Neural progenitor cell (in vitro differentiated cells): Measurements from ENCODE around the gene DCP1A. TPM values are rescaled to one million over a fixed set of nuclear protein-coding genes. Genes with fewer than 3 reads are reported as not detected.

Source experiments
- DNase-seq: peaks from one replicate; pipeline ENCODE4 v3.0.0-alpha.2; 2016; ENCODE audit warnings: low spot score
- H2AFZ ChIP-seq: fragments of 200-600 bp; sonication (generic); replicated peaks from 2 replicates; pipeline ENCODE4 v1.6.1; 2016; ENCODE audit warnings: antibody characterized with exemption
- H3F3A ChIP-seq: fragments of 200-600 bp; sonication (generic); 2 replicates; pipeline ENCODE4 v1.6.1; 2016; ENCODE audit warnings: antibody characterized with exemption, low read depth
- H3K27ac ChIP-seq: fragments of 200-600 bp; sonication (generic); 2 replicates; pipeline ENCODE4 v1.5.1; 2016; ENCODE audit warnings: mild to moderate bottlenecking
- H3K27me3 ChIP-seq: fragments of 200-600 bp; sonication (generic); 2 replicates; pipeline ENCODE4 v1.6.1; 2016; ENCODE audit warnings: mild to moderate bottlenecking, moderate library complexity
- H3K36me3 ChIP-seq: fragments of 200-600 bp; sonication (generic); 2 replicates; pipeline ENCODE4 v1.5.1; 2016
- H3K4me1 ChIP-seq: fragments of 200-600 bp; sonication (generic); 2 replicates; pipeline ENCODE4 v1.6.1; 2016; ENCODE audit warnings: mixed run types
- H3K4me2 ChIP-seq: fragments of 200-600 bp; sonication (generic); 2 replicates; pipeline ENCODE4 v1.6.1; 2016
- H3K4me3 ChIP-seq: fragments of 200-600 bp; sonication (generic); 2 replicates; pipeline ENCODE4 v1.5.1; 2016
- H3K79me2 ChIP-seq: fragments of 200-600 bp; sonication (generic); 2 replicates; pipeline ENCODE4 v1.6.1; 2016; ENCODE audit warnings: low read depth
- H3K9ac ChIP-seq: fragments of 200-600 bp; sonication (generic); 2 replicates; pipeline ENCODE4 v1.6.1; 2016
- H3K9me3 ChIP-seq: fragments of 200-600 bp; sonication (generic); 2 replicates; pipeline ENCODE4 v1.5.1; 2016; ENCODE audit warnings: low read depth
- H4K20me1 ChIP-seq: fragments of 200-600 bp; sonication (generic); 2 replicates; pipeline ENCODE4 v1.6.1; 2016; ENCODE audit warnings: low read depth
- H3K27ac Mint-ChIP-seq: 3 replicates; pipeline ENCODE4 v1.8.0; 2021; ENCODE audit warnings: mixed read lengths
- H3K27me3 Mint-ChIP-seq: 2 replicates; pipeline ENCODE4 v1.8.0; 2022; ENCODE audit warnings: low read depth, mild to moderate bottlenecking, inconsistent platforms, moderate library complexity, mixed read lengths; ENCODE audit not compliant: insufficient read depth
- H3K36me3 Mint-ChIP-seq: 3 replicates; pipeline ENCODE4 v1.8.0; 2021; ENCODE audit warnings: mixed read lengths
- H3K4me1 Mint-ChIP-seq: 3 replicates; pipeline ENCODE4 v1.8.0; 2021; ENCODE audit warnings: mixed read lengths
- H3K4me3 Mint-ChIP-seq: 3 replicates; pipeline ENCODE4 v1.8.0; 2021; ENCODE audit warnings: mild to moderate bottlenecking, moderate library complexity, mixed read lengths
- H3K9me3 Mint-ChIP-seq: 3 replicates; pipeline ENCODE4 v1.8.0; 2020; ENCODE audit warnings: mixed read lengths
- EZH2 ChIP-seq: fragments of 200-600 bp; sonication (generic); IDR thresholded peaks from 2 replicates; pipeline ENCODE4 v1.6.1; 2017; ENCODE audit warnings: antibody characterized with exemption, mild to moderate bottlenecking, moderate library complexity
- EZH2phosphoT487 ChIP-seq: fragments of 200-600 bp; sonication (generic); IDR thresholded peaks from 2 replicates; pipeline ENCODE4 v1.6.1; 2017; ENCODE audit warnings: antibody characterized with exemption
- total RNA-seq: library from RNA; depleted of rRNA; stranded (reverse); fragments of >200 nt; gene quantifications from 2 replicates; pipeline ENCODE4 v1.2.3, GENCODE V29; 2015; ENCODE audit warnings: low replicate concordance
- TF ChIP-seq, protein P1 (sequence below): fragments of 200-600 bp; sonication (generic); IDR thresholded peaks from 2 replicates; pipeline ENCODE4 v1.5.1; 2017; ENCODE audit warnings: antibody characterized with exemption, mild to moderate bottlenecking

Gene DCP1A
- total RNA-seq, 1 donor from 2014 or later: 24.1 TPM

DNA sequence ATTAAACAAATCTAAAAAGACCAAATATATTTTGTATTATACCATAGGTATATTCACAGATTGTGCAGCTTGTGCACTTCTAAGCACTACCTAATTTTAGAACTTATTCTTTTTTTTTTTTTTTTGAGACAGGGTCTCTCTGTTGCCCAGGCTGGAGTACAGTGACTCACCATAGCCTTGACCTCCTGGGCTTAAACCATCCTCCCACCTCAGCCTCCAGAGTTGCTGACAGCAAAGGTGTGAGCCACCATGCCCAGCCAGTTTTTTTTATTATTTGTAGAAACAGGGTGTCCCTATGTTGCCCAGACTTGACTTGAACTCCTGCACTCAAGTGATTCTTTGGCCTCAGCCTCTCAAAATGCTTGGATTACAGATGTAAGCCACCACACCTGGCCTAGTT is 79.6 kb downstream of the DCP1A start:
- H3K27ac Mint-ChIP-seq: no peak overlapping the region
- H3K36me3 Mint-ChIP-seq: no peaks in the 10 kb centered on the region
- TF ChIP-seq EZH2 (no peak), EZH2phosphoT487 (no peak)
- TF ChIP-seq, protein P1, sequence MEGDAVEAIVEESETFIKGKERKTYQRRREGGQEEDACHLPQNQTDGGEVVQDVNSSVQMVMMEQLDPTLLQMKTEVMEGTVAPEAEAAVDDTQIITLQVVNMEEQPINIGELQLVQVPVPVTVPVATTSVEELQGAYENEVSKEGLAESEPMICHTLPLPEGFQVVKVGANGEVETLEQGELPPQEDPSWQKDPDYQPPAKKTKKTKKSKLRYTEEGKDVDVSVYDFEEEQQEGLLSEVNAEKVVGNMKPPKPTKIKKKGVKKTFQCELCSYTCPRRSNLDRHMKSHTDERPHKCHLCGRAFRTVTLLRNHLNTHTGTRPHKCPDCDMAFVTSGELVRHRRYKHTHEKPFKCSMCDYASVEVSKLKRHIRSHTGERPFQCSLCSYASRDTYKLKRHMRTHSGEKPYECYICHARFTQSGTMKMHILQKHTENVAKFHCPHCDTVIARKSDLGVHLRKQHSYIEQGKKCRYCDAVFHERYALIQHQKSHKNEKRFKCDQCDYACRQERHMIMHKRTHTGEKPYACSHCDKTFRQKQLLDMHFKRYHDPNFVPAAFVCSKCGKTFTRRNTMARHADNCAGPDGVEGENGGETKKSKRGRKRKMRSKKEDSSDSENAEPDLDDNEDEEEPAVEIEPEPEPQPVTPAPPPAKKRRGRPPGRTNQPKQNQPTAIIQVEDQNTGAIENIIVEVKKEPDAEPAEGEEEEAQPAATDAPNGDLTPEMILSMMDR: no peak

DNA sequence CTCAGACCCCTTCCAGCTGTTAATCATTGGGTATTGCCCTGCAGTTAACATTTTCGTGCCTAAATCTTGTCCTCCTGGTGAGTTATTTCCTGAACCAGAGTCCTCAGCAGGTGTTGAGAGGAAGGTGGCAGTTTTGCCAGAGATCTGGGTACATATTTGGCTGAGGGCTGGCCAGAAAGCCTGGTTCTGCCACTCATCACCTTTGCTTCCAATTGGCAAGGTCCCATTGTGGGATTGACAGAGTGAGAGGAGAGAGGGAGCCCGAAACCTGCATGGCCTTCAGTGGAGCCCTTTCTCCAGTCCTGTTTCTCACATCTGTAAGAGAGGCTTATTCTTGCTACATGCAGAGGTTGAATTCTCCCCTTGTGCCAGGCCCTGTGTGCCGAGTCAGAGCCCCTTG is 82.6 kb downstream of the DCP1A start:
- Mint-ChIP-seq H3K27me3 (peaks cover 10% of the 10 kb centered on the region), H3K4me1 (peaks cover 16% of the 10 kb centered on the region), H3K36me3 (no peaks in the 10 kb centered on the region), H3K4me3 (no peak overlapping the region), H3K27ac (no peak overlapping the region), H3K9me3 (no peaks in the 10 kb centered on the region)
- no peaks in the 10 kb centered on the region for H3K36me3 ChIP-seq
- H3K27ac ChIP-seq: no peak overlapping the region
- H3K27me3 ChIP-seq: no peaks in the 10 kb centered on the region
- peak overlapping the region; percentile 24 for H2AFZ ChIP-seq
- no peaks in the 10 kb centered on the region for H3K79me2 ChIP-seq
- H3K4me1 ChIP-seq: peaks cover 20% of the 10 kb centered on the region
- H3K9ac ChIP-seq: no peak overlapping the region
- TF ChIP-seq, protein P1: no peak
- no peak for TF ChIP-seq EZH2phosphoT487
- TF ChIP-seq EZH2: no peak
- H3K4me3 ChIP-seq: no peak overlapping the region
- DNase-seq: no peak
- no peaks in the 10 kb centered on the region for H3K9me3 ChIP-seq
- H3K4me2 ChIP-seq: no peak overlapping the region
- H3F3A ChIP-seq: peaks cover 22% of the 10 kb centered on the region
- H4K20me1 ChIP-seq: no peaks in the 10 kb centered on the region

More for the DNA sequence above, 79.6 kb downstream of the DCP1A start:
- Histone ChIP-seq H4K20me1 (no peaks in the 10 kb centered on the region), H3K4me2 (no peak overlapping the region), H3K36me3 (no peaks in the 10 kb centered on the region), H3K27ac (no peak overlapping the region), H3K79me2 (no peaks in the 10 kb centered on the region), H3K9ac (no peak overlapping the region), H3K4me1 (peaks cover 20% of the 10 kb centered on the region), H3K9me3 (no peaks in the 10 kb centered on the region), H3F3A (peaks cover 28% of the 10 kb centered on the region), H2AFZ (no peak overlapping the region), H3K4me3 (no peak overlapping the region), H3K27me3 (no peaks in the 10 kb centered on the region)
- DNase-seq: no peak
- H3K27me3 Mint-ChIP-seq: peaks cover 7% of the 10 kb centered on the region
- H3K4me1 Mint-ChIP-seq: peaks cover 24% of the 10 kb centered on the region
- H3K4me3 Mint-ChIP-seq: no peak overlapping the region
- H3K9me3 Mint-ChIP-seq: no peaks in the 10 kb centered on the region

GRCh38 chr3:53263907-53264306 is 83.4 kb downstream of the DCP1A start:
- Histone ChIP-seq H3K9ac (no peak overlapping the region), H3K36me3 (no peaks in the 10 kb centered on the region), H3K4me1 (peaks cover 27% of the 10 kb centered on the region), H4K20me1 (no peaks in the 10 kb centered on the region), H3K79me2 (no peaks in the 10 kb centered on the region), H3K9me3 (no peaks in the 10 kb centered on the region), H3K4me2 (no peak overlapping the region), H3F3A (peaks cover 25% of the 10 kb centered on the region), H3K27me3 (no peaks in the 10 kb centered on the region), H2AFZ (no peak overlapping the region), H3K27ac (no peak overlapping the region), H3K4me3 (no peak overlapping the region)
- no peak overlapping the region for H3K27ac Mint-ChIP-seq
- no peak for DNase-seq
- no peaks in the 10 kb centered on the region for H3K36me3 Mint-ChIP-seq
- no peaks in the 10 kb centered on the region for H3K9me3 Mint-ChIP-seq
- H3K4me1 Mint-ChIP-seq: peaks cover 22% of the 10 kb centered on the region
- peaks cover 10% of the 10 kb centered on the region for H3K27me3 Mint-ChIP-seq
- no peak overlapping the region for H3K4me3 Mint-ChIP-seq
- TF ChIP-seq EZH2 (no peak), EZH2phosphoT487 (no peak)
- TF ChIP-seq, protein P1: no peak
